Breast epithelium (tissue), 4 donors: ENCODE results near the gene COTL1. TPM values are rescaled to one million over a fixed set of nuclear protein-coding genes. Genes with fewer than 3 reads are reported as not detected.

Source experiments
- DNase-seq, 2 donors: peaks; one replicate each; pipeline ENCODE4 v3.0.0-alpha.2; 2019; ENCODE audit warnings: low spot score in 2 of 2
- H3K27ac ChIP-seq, 2 donors: fragments of 200-600 bp; sonication (generic) in 1 of 2; one replicate each; pipeline ENCODE4 v1.5.1; 2016 to 2019; ENCODE audit warnings: mild to moderate bottlenecking in 1 of 2
- H3K27me3 ChIP-seq, 2 donors: fragments of 200-600 bp; sonication (generic) in 1 of 2; one replicate each; pipeline versions ENCODE4 v1.5.1 to v1.6.0; 2017 to 2019; ENCODE audit warnings: control low read depth in 1 of 2, mild to moderate bottlenecking in 1 of 2
- H3K36me3 ChIP-seq: fragments of 200-600 bp; one replicate; pipeline ENCODE4 v1.5.1; 2019
- H3K4me1 ChIP-seq, 2 donors: fragments of 200-600 bp; sonication (generic); one replicate each; pipeline ENCODE4 v1.5.1; 2016 to 2019; ENCODE audit warnings: control low read depth in 1 of 2
- H3K4me3 ChIP-seq, 3 donors: fragments of 200-600 bp; sonication (generic); 1 replicate in 2 of 3; 2 replicates in 1 of 3; pipeline ENCODE4 v1.5.1; 2016 to 2019; ENCODE audit warnings: mild to moderate bottlenecking in 3 of 3, moderate library complexity in 2 of 3
- H3K9me3 ChIP-seq, 2 donors: fragments of 200-600 bp; sonication (generic) in 1 of 2; one replicate each; pipeline ENCODE4 v1.5.1; 2016 to 2019; ENCODE audit warnings: control low read depth in 1 of 2
- POLR2A ChIP-seq: fragments of 450-650 bp; IDR thresholded peaks from one replicate; pipeline ENCODE4 v1.6.1; 2016; ENCODE audit warnings: antibody characterized with exemption, mild to moderate bottlenecking, moderate library complexity
- POLR2AphosphoS5 ChIP-seq, 3 donors: sonication (generic); formaldehyde crosslinking; IDR thresholded peaks; one replicate each; pipeline ENCODE4 v1.6.1; 2017; ENCODE audit warnings: antibody characterized with exemption in 3 of 3
- intact Hi-C: fragments of 100-400 bp; cut with DNase I; formaldehyde crosslinking; loops from one replicate; pipeline ENCODE4 v1.15.1; 2023; ENCODE audit warnings: low total_unique reads
- total RNA-seq, 3 donors: library from RNA; depleted of rRNA; stranded (reverse); fragments of >200 nt; gene quantifications; one replicate each; pipeline ENCODE4 v1.1.0, GENCODE V29; 2016
- TF ChIP-seq, protein P1 (sequence below), 3 donors: fragments of 450-650 bp; IDR thresholded peaks; one replicate each; pipeline ENCODE4 v1.5.1; 2016 to 2017; ENCODE audit warnings: antibody characterized with exemption in 3 of 3, mild to moderate bottlenecking in 3 of 3, moderate library complexity in 3 of 3

The COTL1 gene
- total RNA-seq, 3 donors from 2014 or later, result 22.0 to 49.2 (median 44.6) TPM

- Histone ChIP-seq H3K27me3 (no peaks in the 10 kb centered on the region), H3K4me1 (peaks cover 0 to 5% of the 10 kb centered on the region in 2 donors), H3K4me3 (peak overlapping the region; percentile 70 to 97 (median 74)), H3K36me3 (no peaks in the 10 kb centered on the region), H3K9me3 (no peaks in the 10 kb centered on the region), H3K27ac (peak overlapping the region; percentile 75 to 98)
- no peak for DNase-seq
- TF ChIP-seq POLR2A (no peak), POLR2AphosphoS5 (IDR thresholded peaks at IDR 0.05) (no peak)
- TF ChIP-seq, protein P1, sequence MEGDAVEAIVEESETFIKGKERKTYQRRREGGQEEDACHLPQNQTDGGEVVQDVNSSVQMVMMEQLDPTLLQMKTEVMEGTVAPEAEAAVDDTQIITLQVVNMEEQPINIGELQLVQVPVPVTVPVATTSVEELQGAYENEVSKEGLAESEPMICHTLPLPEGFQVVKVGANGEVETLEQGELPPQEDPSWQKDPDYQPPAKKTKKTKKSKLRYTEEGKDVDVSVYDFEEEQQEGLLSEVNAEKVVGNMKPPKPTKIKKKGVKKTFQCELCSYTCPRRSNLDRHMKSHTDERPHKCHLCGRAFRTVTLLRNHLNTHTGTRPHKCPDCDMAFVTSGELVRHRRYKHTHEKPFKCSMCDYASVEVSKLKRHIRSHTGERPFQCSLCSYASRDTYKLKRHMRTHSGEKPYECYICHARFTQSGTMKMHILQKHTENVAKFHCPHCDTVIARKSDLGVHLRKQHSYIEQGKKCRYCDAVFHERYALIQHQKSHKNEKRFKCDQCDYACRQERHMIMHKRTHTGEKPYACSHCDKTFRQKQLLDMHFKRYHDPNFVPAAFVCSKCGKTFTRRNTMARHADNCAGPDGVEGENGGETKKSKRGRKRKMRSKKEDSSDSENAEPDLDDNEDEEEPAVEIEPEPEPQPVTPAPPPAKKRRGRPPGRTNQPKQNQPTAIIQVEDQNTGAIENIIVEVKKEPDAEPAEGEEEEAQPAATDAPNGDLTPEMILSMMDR (IDR thresholded peaks at IDR 0.05), result no peak
- intact Hi-C loops, result no loop called here
Observed at GRCh38 chr16:84649511-84649861, 31.6 kb upstream of the COTL1 start.

DNA sequence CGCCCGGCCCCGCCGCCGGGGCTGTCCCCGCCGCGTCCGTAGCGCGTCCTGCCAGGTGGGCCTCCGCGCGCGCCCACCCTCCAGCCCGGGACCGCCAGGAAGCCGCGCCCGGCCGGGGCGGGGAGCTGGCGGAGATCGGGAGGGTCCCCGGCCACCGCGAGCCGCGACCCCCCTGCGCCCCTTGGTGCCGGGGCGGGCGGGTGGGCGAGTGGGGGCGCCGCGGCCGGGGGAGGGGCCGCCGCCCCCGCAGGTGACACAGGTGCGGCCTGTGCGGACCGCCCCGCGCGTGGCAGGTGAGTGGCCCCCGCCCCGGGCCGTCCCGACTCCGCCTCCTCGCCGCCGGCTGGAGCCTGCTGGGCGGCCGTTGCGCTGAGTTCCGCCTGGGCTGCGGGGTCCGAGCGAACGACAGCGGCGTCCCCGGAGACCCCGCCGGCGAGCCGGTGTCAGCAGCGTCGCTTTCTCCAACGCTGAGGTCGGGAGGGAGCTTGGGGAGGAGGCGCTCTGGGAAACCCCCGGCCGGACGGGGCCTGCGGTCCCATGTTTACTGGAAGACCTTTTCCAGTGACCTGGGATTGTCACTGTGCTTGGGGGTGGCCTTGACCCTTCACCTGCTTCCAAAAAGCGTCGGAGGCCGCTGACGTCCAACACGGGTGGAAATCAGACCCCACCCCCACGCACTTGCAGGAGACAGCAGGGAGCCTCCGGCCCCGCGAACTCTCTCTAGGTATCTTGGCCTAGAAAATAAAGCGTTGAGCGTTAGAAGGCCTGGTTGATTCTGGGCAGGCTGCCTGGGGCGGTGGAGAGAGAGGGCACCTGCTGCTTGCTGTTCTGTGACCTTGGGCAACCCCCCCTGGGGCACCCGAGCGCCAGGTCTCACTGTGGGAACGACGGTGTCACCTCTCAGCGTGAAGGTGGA lies 31.0 kb upstream of the COTL1 start:
- no peak for DNase-seq
- Histone ChIP-seq H3K4me1 (peaks cover 0 to 5% of the 10 kb centered on the region in 2 donors), H3K36me3 (no peaks in the 10 kb centered on the region), H3K4me3 (peak overlapping the region; percentile 70 to 97 (median 74)), H3K9me3 (no peaks in the 10 kb centered on the region), H3K27ac (peak overlapping the region; percentile 75 to 98), H3K27me3 (no peaks in the 10 kb centered on the region)
- TF ChIP-seq POLR2AphosphoS5 (IDR thresholded peaks at IDR 0.05) (no peak), POLR2A (no peak)
- TF ChIP-seq, protein P1 (IDR thresholded peaks at IDR 0.05), result no peak
- intact Hi-C loops, result no loop called here

GRCh38 chr16:84647828-84648594 lies 30.1 kb upstream of the COTL1 start, which contains the start of gene KLHL36:
TSS of gene KLHL36 (plus strand) at chr16:84648511. CDS start at chr16:84650868, 2,357 bp downstream.
- intact Hi-C loops, result no loop called here
- no peaks in the 10 kb centered on the region for H3K9me3 ChIP-seq
- TF ChIP-seq POLR2AphosphoS5 (IDR thresholded peaks at IDR 0.05) (no peak), POLR2A (no peak)
- TF ChIP-seq, protein P1 (IDR thresholded peaks at IDR 0.05), result no peak
- H3K27me3 ChIP-seq, result no peaks in the 10 kb centered on the region
- no peaks in the 10 kb centered on the region for H3K36me3 ChIP-seq
- H3K27ac ChIP-seq, result peak within 1 kb of the TSS; percentile 75 to 98
- peak in 1 of 2 donors; percentile 36 for DNase-seq
- peak within 1 kb of the TSS; percentile 70 to 97 (median 74) for H3K4me3 ChIP-seq
- peaks cover under 1 to 5% of the 10 kb centered on the region in 2 donors for H3K4me1 ChIP-seq

- H3K27ac ChIP-seq, result peak overlapping the region in 1 of 2 donors; percentile 65
- intact Hi-C loops, result no loop called here
- no peak overlapping the region for H3K4me3 ChIP-seq
- DNase-seq, result no peak
- H3K4me1 ChIP-seq, result peaks cover 0 to 7% of the 10 kb centered on the region in 2 donors
- H3K9me3 ChIP-seq, result no peaks in the 10 kb centered on the region
- no peaks in the 10 kb centered on the region for H3K27me3 ChIP-seq
- H3K36me3 ChIP-seq, result no peaks in the 10 kb centered on the region
- no peak for TF ChIP-seq POLR2A
- no peak for TF ChIP-seq POLR2AphosphoS5 (IDR thresholded peaks at IDR 0.05)
Observed at GRCh38 chr16:84643674-84644073, 25.8 kb upstream of the COTL1 start.

DNA sequence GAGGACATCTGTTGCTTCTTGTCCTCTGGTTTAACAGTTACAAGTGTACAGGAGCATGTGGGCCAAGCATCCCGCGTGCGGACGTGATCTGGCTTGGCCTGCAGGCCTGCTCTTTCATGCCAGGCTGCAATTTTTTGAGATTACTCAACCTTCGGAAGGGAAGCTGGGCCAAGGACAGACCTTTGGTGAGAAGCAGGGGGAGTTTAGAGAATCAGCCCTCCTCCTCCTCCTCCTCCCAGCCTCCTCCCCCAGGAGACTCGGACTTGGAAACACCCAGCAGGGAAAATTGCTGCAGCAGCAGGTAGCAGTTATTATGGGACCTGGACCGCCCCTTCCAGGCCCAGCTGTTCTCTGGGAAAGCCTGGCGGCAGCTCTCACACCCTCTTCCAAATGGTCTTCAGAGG lies 25.3 kb upstream of the COTL1 start:
- peak in 1 of 2 donors; percentile 71 for DNase-seq
- H3K9me3 ChIP-seq, result no peaks in the 10 kb centered on the region
- peak overlapping the region in 1 of 2 donors; percentile 65 for H3K27ac ChIP-seq
- H3K4me1 ChIP-seq, result peaks cover 0 to 7% of the 10 kb centered on the region in 2 donors
- H3K27me3 ChIP-seq, result no peaks in the 10 kb centered on the region
- TF ChIP-seq, protein P1 (IDR thresholded peaks at IDR 0.05), result no peak
- TF ChIP-seq POLR2AphosphoS5 (IDR thresholded peaks at IDR 0.05), result peak in 2 of 3 donors; percentile 65 to 78
- intact Hi-C loops, result no loop called here
- no peak overlapping the region for H3K4me3 ChIP-seq
- H3K36me3 ChIP-seq, result no peaks in the 10 kb centered on the region
